Measurements from ENCODE around the gene NFU1. TPM values are rescaled to one million over a fixed set of nuclear protein-coding genes. Genes with fewer than 3 reads are reported as not detected.
"Not testable (repeated sequence)": the region's sequence is repeated elsewhere in the genome, so short reads cannot be mapped to it uniquely, and the experiment has no call there.

Gene NFU1
- total RNA-seq, 1 donor from 2014 or later: 117 TPM

- H3K27ac ChIP-seq (replicated peaks): peak overlapping the region; percentile 55
- H3K27me3 ChIP-seq (ENCODE audit: low read depth): no peaks in the 10 kb centered on the region
- H3K9me3 ChIP-seq (replicated peaks): no peaks in the 10 kb centered on the region
- intact Hi-C loops (cut with micrococcal nuclease): no loop called here
- DNase-seq: no peak
- no peak for TF ChIP-seq CTCF (IDR thresholded peaks at IDR 0.05; ENCODE audit: borderline replicate concordance)
- no peak overlapping the region for H3K4me3 ChIP-seq
- H3K4me1 ChIP-seq: peaks cover 35% of the 10 kb centered on the region
- peaks cover 73% of the 10 kb centered on the region for H3K36me3 ChIP-seq
Measured at GRCh38 chr2:69428981-69429380, 8.3 kb downstream of the NFU1 start.

DNA sequence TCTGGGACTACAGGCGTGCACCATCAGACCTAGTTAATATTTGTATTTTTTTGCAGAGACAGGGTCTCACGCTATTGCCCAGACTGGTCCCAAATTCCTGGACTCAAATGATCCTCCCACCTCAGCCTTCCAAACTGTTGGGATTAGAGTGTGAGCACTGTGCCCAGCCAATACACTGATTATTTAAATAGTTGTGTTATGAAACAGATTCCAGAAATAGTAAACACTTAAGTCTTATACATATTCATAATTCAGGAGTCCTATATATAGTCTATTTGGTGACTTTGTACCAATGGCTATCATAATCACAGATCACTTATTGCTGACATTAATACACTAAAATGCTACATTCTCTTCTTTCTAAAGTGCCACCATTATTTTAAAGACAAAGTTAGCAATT is 12.8 kb downstream of the NFU1 start:
- Histone ChIP-seq H3K27me3 (ENCODE audit: low read depth) (no peaks in the 10 kb centered on the region), H3K36me3 (peaks cover 72% of the 10 kb centered on the region), H3K4me3 (no peak overlapping the region), H3K9me3 (replicated peaks) (no peaks in the 10 kb centered on the region), H3K27ac (replicated peaks) (peak overlapping the region; percentile 52), H3K4me1 (peaks cover 42% of the 10 kb centered on the region)
- intact Hi-C loops (cut with micrococcal nuclease): no loop called here
- no peak for DNase-seq
- no peak for TF ChIP-seq CTCF (IDR thresholded peaks at IDR 0.05; ENCODE audit: borderline replicate concordance)

DNA sequence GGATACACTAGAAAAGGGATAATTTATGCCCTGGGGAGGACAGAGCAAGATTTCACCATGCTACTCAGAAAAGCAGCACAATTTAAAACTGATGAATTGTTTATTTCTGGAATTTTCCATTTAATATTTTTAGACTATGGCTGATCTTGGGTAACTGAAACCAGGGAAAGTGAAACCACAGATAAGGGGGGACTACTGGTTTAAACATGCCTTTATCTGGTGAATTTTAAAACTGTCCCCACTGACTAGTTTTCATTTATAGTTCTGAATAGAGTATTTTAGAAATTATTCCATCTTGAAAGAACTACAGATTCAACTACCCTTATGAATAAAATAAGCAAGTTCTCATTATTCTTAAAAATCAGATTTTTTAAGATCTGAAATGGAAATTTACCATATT is 15.0 kb downstream of the NFU1 start:
- DNase-seq: no peak
- H3K36me3 ChIP-seq: peaks cover 72% of the 10 kb centered on the region
- no peak for TF ChIP-seq CTCF (IDR thresholded peaks at IDR 0.05; ENCODE audit: borderline replicate concordance)
- H3K27ac ChIP-seq (replicated peaks): no peak overlapping the region
- no peak overlapping the region for H3K4me3 ChIP-seq
- peaks cover 24% of the 10 kb centered on the region for H3K4me1 ChIP-seq
- H3K27me3 ChIP-seq (ENCODE audit: low read depth): no peaks in the 10 kb centered on the region
- H3K9me3 ChIP-seq (replicated peaks): no peaks in the 10 kb centered on the region
- intact Hi-C loops (cut with micrococcal nuclease): no loop called here

GRCh38 chr2:69419111-69419510 is 18.1 kb downstream of the NFU1 start:
- peaks cover 79% of the 10 kb centered on the region for H3K36me3 ChIP-seq
- intact Hi-C loops (cut with micrococcal nuclease); H3K27ac ChIP-seq (replicated peaks); H3K27me3 ChIP-seq (ENCODE audit: low read depth); H3K9me3 ChIP-seq (replicated peaks); H3K4me3 ChIP-seq; DNase-seq: not testable (repeated sequence)
- H3K4me1 ChIP-seq: peaks cover 13% of the 10 kb centered on the region

- Histone ChIP-seq H3K4me3 (no peak overlapping the region), H3K4me1 (no peaks in the 10 kb centered on the region), H3K9me3 (replicated peaks) (no peaks in the 10 kb centered on the region), H3K36me3 (peaks cover 98% of the 10 kb centered on the region), H3K27ac (replicated peaks) (no peak overlapping the region), H3K27me3 (ENCODE audit: low read depth) (no peaks in the 10 kb centered on the region)
- DNase-seq: no peak
- TF ChIP-seq CTCF (IDR thresholded peaks at IDR 0.05; ENCODE audit: borderline replicate concordance): no peak
- intact Hi-C loops (cut with micrococcal nuclease): no loop called here
Measured at GRCh38 chr2:69416147-69416546, 21.1 kb downstream of the NFU1 start.

DNA sequence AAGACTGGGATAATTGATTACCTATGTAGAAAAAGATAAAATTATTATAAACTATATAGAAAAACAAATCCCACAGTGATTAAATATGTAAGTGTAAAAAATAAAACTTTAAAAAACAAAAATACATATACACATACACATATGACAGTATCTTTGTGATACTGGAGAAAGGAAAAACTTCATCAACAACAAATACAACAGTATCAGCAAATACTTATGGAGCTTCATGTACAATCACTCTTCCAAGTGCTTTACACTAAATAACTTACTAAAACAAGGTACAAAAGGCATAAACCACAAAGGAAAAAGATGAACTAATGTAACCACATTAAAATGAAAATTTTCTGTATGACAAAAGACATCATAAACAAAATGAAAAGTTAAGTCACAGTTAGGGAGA is 26.1 kb downstream of the NFU1 start:
- Histone ChIP-seq H3K27ac (replicated peaks) (no peak overlapping the region), H3K36me3 (peaks cover 84% of the 10 kb centered on the region), H3K4me3 (no peak overlapping the region), H3K27me3 (ENCODE audit: low read depth) (no peaks in the 10 kb centered on the region), H3K4me1 (no peaks in the 10 kb centered on the region), H3K9me3 (replicated peaks) (no peaks in the 10 kb centered on the region)
- no peak for DNase-seq
- TF ChIP-seq CTCF (IDR thresholded peaks at IDR 0.05; ENCODE audit: borderline replicate concordance): no peak
- intact Hi-C loops (cut with micrococcal nuclease): no loop called here

Measured in left ventricle myocardium inferior (tissue), 1 donor.